ENCODE measurements around the gene SCGB1D4.

The SCGB1D4 gene

DNA sequence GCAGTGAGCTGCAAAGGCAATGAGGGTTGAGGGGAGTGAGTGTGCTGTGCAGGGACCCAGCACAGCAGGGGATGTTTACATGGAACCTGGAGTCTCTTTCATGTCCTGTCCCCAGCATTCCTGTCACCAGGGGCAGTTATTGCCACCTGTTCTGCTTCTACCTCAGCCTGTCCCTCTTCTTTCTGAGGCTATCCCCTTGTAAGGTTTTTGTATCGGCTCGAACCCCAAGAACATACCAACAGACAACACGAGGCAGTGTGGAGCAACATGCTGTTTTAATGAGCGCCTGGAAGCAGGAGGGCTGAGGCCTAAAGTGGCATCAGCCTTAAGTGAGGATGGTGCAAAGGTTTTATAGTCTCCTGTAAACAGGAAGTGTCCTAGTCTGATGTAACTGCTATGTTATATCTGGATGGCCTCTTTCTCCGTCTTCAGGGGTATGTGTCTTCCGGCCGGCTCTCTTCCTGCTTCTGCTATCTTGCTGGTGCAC, 25.0 kb downstream of the SCGB1D4 start:
- DNase-seq (ENCODE audit: low read depth in 2 of 2): no peak

DNA sequence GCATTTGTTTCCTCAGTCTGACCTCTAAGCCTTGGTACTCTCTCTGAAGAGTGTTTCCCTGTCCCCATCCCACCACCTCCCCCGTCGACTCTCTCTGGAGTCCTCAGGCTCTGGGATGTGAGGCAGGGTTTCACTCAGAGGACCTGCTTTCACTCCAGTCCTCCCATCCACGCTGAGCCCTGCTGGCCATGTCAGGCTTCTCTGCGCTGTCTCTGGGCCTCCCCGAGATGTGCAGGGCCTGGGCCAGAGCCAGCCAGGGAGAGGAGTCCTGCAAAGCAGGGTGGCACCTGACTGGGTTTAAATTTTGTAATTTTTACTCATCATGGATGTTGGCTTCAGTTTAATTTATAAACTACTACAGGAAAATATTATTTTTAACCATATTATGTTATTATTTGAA, 25.6 kb downstream of the SCGB1D4 start:
- DNase-seq (ENCODE audit: low read depth in 2 of 2): no peak

DNA sequence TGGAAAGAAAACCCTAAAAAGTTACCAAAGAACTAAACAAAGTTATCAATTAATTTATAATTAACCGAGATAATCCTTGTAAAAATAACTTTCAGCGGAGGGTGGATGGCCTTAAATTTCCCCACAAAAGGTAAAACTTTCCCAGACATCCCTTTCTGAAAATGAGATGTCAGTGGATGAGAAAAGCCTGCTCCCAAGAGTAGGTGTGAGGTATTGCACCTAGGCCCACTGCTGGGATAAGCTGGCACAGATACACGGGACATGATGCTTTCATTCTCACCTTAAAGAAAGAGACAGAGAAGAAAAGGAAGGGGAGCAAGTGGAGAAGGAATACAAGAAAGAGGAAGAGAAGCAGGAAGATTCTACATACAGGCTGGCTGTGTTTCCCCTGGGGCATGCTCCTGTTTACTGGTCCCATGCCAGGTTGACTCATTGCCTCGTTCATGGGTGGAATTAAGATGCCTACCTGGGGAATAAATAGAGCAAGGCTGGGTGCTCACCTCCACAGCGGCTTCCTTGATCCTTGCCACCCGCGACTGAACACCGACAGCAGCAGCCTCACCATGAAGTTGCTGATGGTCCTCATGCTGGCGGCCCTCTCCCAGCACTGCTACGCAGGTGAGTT, 29.1 kb downstream of the SCGB1D4 start, which contains the start of gene SCGB2A2:
Gene SCGB2A2 (plus strand): TSS at position 505 of the 625 bp plus-strand sequence. CDS start 59 bp downstream, at position 564.
- no peak for DNase-seq (ENCODE audit: low read depth in 2 of 2)

DNA sequence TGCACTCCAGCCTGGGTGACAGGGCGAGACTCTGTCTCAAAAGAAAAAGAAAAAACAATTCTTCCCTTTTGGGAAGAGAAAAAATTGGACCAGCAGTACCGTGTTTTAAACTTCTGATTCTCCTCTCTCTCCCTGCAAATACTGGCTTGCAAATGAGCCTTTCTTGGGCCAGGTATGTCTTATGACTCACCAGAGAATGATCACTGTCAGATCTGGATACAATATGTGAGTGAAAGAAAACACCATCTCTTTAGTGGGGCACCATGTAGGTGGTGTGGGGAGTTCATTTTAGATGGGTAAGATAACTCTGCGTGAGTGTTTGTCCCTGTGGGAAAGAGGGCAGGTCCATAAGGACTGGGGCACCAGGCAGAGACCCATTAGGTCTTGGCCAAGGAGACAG, 31.3 kb downstream of the SCGB1D4 start:
- no peak for DNase-seq (ENCODE audit: low read depth in 2 of 2)

DNA sequence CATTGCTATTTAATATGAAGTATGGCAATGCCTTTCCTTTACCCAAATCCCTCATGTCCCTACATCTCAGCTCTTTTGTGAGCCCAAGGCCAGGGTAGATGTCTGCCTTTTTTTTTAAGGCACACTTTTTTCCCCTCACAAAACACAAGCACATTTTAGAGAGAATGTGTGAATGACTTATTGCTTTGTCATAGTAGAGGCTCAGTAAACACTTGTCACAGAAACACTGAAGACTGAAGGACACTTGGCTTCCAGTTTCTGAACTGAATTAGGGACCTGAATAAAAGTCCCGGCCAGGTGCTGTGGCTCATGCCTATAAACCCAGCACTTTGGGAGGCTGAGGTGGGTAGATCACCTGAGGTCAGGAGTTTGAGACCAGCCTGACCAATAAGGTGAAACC, 31.8 kb downstream of the SCGB1D4 start:
- no peak for DNase-seq (ENCODE audit: low read depth in 2 of 2)

DNA sequence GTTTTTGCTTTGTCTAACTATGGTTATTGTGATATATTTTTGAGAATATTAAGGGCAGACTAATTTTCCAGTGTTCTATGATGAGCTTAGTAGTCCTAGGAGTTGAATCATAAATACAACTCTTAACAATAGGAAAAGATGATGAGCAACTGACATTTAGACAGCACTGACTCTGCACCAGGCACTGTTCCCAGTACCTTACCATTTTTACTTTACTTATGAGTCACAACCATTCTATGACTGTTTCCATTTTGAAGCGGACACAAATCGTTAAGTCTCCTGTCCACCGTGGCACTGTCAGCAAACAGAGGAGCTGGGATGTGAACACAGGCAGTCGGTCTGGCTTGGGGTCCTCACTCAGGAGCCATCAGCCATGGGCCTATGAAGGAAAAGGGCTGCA, 32.3 kb downstream of the SCGB1D4 start:
- no peak for DNase-seq (ENCODE audit: low read depth in 2 of 2)

DNA sequence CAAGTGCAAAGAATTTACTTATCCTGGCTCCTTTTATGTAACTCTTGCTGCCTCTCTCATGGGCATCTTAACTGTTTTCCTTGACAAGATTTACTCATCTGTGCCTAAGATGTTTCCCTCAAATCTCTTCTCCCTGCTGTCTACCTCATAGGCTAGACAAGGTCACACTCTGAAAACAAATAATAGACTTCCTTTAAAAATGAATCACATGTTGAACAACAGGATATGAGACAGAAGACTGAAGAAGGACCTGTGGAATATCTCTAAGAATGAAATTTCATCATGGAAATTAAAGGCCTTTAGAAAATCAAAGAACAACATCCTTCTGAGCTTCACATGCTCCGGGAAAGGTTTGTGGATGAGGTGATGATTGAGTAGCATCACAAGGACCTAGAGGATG, 34.9 kb downstream of the SCGB1D4 start:
- DNase-seq (ENCODE audit: low read depth in 2 of 2): no peak

DNA sequence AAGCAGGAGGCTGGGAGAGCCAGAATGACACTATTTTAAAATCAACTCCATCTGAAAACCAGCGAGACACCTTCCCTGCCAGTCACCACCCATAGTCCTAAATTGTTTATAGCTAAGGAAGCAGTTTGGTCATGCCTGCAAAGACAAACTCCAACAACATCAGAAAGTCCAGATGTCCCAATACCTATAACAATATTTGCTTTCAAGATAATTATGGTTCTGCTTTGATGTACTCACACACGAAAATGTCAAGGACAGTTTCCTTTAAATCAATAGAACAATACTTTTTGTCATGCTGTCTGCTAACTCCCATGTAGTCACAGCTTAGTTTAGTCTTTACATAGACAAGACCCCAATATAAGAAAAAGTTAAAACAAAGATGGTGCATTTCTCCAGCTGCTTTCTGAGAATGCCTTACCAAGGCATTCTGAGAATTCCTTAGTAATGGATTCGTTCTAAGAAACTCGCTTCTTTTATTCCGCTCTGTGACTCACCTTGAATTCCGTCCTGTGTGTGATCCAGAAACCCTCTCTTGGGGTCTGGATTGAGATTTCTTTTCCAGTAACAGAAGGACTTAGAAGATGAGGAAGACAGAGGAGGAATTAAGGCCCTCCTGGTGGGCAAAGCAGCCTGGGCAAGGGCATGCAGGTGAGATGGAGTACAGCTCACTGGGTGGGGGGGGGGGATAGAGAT, 38.5 kb downstream of the SCGB1D4 start:
- DNase-seq (ENCODE audit: low read depth in 2 of 2): no peak

DNA sequence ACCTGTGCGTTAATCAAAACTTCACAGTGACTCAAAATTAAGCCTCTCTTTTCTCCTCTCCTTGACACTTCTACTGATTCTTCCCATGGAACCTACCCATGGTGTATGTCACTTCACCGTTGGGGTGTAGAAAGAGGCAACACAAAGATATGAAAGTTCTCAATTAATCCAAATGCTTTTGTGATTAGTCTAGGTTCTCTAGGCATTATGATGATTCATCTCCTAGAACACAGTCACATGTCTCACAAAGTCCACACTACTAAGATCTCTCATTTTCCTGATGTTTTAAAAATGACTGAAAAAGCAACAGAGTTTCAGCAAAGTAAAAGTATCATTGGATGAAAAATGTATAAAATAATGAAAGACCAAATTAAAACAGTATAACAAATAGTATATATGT, 42.6 kb downstream of the SCGB1D4 start:
- DNase-seq (ENCODE audit: low read depth in 2 of 2): no peak

DNA sequence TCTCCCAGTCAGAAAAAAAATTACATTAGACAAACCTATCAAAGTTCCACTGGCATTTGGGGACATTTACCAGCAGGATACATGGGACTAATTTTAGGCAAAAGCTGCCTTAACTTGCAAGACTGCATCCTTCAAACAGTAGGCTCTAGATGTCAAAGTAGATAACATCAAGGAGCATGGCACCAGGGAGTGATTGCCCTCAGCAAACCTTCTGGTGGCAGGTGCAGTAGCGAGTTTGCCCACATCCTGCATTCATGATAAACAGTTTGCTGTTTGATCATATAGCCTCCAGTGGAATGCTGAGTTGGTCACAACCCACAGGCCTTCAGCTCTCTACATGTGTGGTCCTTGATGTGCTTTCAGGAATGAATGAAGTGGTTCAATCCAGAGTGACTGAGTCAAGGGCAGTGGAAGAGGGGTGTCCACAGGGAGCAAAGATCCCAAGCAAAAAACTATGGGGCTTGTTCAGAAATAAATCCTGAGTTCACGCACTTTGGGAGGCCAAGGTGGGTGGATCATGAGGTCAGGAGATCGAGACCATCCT, 44.8 kb downstream of the SCGB1D4 start:
- no peak for DNase-seq (ENCODE audit: low read depth in 2 of 2)

DNA sequence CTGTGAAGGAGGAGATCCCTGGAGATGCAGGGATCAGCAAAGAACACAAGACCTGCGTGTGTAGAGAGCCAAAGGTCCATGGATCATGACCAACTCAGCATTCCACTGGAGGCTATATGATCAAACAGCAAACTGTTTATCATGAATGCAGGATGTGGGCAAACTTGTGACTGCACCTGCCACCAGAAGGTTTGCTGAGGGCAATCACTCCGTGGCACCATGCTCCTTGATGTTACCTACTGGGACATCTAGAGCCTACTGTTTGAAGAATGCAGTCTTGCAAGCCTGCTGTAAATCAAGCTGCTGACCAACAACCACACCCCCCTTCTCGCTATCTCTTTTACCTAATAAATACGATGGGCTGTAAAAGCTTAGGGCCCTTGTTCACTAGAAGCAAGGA, 47.2 kb downstream of the SCGB1D4 start:
- no peak for DNase-seq (ENCODE audit: low read depth in 2 of 2)
